CD4-positive, alpha-beta T cell treated with Interleukin-1 beta for 1 hour (primary cell): Measurements from ENCODE around the gene SFXN4.
A peak's percentile ranks its signal among the peaks of the same experiment; 100 is the strongest.
"Not testable (repeated sequence)": the region's sequence is repeated elsewhere in the genome, so short reads cannot be mapped to it uniquely, and the experiment has no call there.

Source experiments
- DNase-seq, 2 donors: peaks; one replicate each; pipeline ENCODE4 v3.0.0-alpha.2; 2020 to 2022

The SFXN4 gene

DNA sequence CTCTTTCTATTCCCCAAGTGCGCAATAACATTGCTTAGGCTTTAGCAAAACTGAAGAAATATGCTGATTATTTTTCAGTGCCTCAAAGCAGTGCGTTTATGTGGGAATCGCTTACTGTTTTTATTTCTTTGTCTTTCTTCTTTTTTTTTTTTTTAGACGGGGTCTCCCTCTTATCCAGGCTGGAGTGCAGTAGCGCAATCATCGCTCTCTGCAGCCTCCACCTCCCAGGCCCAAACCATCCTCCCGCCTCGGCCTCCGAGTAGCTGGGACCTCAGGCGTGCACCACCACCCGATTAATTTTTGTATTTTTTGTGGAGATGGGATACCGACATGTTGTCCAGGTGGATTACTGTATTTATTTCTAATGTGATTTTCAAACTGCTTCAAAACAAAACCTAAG is 60.4 kb downstream of the SFXN4 start:
- no peak for DNase-seq

DNA sequence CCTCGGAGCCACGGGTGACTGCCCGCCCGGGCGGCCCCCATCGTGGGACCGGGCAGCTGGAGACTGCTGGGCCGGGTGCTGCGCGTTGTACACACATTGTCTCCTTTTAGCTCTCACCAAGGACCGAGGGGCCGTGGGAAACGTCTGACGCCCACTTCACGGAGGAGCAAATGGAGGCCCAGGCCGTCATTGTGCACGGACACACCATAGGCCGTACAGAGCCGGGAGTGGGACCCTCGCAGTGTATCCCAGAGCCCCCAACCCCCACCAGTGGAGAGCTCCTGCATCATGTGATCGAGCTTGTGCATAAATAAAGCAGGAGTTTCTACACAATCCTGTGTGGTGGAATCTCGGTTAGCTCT is 60.9 kb downstream of the SFXN4 start:
- no peak for DNase-seq

DNA sequence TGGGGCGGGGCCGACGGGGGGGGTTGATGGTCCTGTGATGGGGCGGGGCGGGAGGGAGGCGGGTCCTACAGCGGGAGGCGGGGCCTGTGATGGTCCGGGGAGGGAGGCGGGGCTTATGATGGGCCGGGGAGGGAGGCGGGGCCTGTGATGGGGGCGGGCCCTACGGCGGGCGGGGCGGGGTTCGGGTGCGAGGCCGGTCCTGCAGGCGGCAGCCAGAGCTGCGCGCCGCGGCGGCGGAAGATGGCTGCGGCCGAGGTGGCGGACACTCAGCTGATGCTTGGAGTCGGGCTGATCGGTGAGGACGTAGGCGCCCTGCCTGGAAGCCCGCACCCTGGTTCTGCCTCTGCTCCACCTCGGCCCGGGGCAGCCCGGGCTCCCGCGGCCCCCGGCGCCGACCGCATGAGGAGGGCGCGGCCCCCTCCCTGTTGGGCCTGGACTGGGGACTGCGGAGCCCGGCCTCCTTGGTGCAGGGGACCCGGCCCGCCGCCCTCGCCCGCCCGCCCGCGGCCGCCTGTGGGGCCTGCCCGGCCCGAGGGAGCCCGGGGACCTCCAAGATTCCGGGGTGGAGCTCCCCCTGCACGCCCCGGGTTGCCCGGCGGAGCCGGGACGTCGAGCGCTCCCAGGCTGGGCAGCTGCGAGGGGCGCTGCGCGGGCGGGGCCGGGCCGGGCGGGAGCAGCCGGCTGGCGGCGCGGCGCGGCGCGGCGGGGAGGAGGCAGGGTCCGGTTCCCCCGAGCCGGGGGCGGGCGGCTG is 61.4 kb downstream of the SFXN4 start, which contains the start of gene DENND10:
TSS of gene DENND10 (plus strand) at position 211 of the 751 bp plus-strand sequence. CDS start at position 241, 30 bp downstream.
- peak; percentile 78 to 80 for DNase-seq

DNA sequence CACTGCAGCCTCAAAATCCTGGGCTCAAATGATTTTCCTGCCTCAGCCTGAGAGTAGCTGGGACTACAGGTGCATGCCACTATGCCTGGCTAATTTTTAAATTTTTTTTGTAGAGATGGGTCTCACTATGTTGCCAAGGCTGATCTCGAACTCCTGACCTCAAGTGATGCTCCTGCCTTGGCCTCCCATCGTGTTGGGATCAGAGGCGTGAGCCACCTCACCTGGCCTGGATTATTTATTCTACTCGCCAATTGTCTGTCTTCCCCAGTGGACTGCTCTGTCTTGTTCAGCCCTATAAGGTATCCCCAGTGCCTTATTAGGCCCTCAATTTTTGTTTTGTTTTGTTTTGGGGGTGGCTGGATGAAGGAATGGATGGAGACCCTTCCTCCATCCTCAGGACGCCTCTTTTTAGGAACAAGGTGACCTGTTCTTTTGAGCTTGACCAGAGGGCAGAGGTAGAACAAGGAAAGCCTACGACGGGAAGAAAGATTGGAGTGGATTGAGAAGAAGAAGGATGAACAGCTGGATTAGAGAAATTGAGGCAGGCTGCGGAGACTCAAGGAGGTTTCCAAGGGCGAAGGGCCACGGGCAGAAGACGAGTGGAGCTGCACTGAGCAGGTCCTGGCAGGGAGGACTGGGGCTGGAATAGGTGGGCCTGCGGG is 62.1 kb downstream of the SFXN4 start:
- DNase-seq: no peak

DNA sequence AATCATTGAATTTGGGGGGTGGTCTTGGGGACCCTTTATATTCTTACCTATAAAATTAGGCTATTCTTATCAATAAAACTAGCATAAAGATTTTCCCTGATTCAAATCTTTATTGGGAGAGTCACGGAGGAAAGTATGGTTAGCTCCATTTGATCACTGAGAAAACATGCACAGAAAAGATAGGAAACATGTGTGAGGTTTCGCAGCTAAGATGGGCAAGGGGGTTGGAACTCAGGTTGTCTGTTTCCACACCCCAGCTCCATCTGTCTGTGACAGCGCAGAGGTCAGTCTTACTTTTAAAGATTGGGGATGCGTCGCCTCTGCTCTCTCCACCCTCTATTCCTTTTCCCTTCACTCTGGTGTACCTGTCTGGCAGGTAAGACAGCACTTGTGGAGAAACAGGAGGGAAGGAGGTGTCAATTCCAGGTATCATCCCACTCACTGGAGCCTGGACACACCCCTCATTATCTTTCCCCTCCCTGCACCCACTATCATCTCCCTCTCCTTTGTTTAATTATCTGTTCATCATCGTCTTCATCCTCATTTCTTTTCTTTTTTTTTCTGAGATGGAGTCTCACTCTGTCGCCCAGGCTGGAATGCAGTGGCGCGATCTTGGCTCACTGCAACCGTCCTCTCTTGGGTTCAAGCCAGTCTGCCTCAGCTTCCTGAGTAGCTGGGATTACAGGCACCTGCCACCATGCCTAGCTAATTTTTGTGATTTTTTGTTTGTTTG is 64.0 kb downstream of the SFXN4 start:
- DNase-seq: no peak

DNA sequence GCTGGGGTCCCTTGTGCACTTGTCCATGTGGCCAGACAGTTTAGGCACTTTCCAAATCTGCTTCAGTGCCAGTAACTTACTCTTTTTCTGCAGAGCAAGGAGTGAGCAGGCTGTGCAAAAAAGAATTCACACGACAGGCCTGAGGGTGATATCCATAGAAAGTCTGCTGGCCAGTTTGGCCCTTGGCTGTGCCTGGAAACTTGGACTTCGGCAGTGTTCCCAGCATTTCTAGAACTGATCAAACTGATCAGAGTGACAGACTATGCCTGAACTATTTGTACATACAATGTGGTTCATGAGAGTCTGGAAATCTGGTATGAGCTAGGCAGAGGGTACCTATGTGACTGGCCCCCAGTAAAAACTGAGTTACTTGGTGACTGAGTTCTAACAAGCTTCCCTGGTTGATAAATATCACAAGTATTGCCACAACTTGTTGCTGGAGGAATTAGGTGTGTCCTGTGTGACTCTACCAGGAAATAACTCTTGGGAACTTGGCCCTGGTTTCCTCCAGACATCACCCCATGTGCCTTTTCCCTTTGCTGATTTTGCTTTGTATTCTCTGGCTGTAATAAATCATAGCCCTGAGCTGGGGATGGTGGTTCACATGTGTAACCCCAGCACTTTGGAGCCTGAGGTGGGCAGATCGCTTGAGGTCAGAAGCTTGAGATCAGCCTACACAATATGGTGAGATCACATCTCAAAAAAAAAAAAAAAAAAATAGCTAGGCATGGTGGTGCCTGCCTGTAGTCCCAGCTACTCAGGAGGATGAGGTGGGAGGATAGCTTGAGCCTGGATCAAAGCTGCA is 64.9 kb downstream of the SFXN4 start:
- no peak for DNase-seq

DNA sequence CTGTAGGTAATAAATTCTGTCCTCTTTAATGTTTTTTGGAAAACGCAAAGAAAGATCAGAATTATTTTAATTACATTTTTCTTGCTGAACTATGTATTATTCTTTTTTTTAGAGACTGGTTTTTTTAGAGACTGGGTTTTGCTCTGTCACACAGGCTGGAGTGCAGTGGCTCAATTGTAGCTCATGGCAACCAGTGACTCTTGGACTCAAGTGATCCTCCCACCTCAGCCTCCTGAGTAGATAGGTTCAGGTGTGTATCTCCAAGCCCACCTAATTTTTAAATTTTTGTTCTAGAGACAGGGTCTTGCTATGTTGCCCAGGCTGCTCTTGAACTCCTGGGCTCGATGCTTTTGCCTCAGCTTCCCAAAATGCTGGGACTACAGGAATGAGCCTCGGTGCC is 66.9 kb downstream of the SFXN4 start:
- DNase-seq: no peak

DNA sequence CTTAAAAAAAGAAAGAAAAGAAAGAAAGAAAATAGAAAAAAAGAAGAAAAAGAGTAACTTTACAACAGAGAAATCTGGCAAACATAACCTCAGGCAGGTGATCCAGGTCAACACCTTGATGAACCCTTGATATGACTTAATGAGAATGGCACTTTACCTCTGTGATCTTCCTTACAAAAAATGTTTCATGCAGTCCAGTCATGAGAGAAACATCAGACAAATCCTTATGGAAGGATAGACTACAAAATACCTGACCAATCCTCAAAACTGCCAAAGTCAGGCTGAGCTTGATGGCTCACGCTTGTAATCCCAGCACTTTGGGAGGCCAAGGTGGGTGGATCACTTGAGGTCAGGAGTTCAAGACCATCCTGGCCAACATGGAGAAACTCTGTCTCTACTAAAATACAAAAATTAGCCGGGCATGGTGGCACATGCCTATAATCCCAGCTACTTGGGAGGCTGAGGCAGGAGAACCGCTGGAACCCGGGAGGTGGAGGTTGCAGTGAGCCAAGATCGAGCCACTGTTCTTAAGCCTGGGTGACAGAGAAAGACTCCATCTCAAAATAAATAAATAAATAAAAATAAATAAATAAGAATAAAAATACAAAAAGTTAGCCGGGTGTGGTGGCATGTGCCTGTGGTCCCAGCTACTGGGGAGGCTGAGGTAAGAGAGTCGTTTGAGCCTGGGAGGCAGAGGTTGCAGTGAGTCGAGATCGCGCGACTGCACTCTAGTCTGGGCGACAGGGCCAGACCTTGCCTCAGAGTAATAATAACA is 68.7 kb downstream of the SFXN4 start:
- DNase-seq: not testable (repeated sequence)

DNA sequence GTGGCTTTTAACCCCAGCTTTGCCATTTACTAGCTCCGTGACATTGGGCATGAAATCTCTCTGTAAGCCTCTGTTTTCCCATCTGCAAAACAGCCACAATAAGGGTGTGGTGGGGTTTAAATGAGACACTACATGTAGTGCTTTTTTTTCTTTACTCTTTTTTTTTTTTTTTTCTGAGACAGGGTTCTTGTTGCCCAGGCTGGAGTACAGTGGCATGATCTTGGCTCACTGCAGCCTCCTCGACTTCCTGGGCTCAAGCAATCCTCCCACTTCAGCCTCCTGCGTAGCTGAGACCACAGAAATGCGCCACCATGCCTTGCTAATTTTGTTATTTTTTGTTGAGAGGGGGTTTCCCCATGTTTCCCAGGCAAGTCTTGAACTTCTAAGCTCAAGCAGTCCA is 69.9 kb downstream of the SFXN4 start:
- peak in 1 of 2 donors; percentile 34 for DNase-seq

DNA sequence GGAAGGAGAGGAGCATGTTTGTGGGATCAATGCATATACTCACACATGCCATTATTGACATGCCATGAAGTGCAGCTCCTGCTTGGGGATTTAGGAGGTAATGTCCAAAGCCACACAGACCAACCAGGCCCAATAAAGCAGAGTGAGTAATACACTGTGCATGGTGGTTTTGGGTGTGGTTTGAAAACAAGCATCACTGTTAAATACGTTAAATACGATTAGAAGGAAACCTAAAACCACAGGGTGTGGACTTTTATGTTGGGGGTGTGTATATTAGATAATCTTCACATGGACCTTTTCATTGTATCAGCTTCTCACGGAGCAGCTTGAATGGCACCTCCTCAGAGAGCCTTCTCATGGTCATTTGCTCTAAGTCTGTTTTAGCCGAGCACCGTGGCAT is 74.5 kb downstream of the SFXN4 start:
- DNase-seq: peak; percentile 68 to 79
